Measurements from ENCODE around the gene ANKZF1.

DNA sequence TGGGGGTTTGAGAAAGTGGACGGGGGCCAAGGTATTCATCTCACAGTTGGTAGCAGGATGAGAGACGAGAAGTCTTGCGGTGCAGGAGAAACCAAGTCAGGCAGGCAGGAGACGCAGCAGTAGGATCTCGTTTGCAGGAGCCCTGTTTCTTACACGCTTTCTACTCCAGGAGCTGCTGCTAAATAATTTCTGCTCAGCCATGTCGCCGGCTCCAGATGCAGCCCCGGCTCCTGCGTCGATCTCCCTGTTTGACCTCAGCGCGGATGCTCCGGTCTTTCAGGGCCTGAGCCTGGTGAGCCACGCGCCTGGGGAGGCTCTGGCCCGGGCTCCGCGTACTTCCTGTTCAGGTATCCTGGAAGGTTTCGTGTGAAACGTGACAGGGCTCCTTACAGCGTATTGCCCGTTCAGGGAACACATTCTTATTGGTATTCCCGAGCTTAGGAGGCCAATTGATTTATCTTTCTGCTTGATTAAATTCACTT lies 494 bp downstream of the ANKZF1 start:
- TF ChIP-seq POLR2A (IDR thresholded peaks at IDR 0.05) = no peak
- TF ChIP-seq, protein P1, sequence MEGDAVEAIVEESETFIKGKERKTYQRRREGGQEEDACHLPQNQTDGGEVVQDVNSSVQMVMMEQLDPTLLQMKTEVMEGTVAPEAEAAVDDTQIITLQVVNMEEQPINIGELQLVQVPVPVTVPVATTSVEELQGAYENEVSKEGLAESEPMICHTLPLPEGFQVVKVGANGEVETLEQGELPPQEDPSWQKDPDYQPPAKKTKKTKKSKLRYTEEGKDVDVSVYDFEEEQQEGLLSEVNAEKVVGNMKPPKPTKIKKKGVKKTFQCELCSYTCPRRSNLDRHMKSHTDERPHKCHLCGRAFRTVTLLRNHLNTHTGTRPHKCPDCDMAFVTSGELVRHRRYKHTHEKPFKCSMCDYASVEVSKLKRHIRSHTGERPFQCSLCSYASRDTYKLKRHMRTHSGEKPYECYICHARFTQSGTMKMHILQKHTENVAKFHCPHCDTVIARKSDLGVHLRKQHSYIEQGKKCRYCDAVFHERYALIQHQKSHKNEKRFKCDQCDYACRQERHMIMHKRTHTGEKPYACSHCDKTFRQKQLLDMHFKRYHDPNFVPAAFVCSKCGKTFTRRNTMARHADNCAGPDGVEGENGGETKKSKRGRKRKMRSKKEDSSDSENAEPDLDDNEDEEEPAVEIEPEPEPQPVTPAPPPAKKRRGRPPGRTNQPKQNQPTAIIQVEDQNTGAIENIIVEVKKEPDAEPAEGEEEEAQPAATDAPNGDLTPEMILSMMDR (IDR thresholded peaks at IDR 0.05) = no peak

All from Peyer's patch (tissue), 4 donors.